Measurements from ENCODE around the gene FNDC1.

- TF ChIP-seq CTCF (IDR thresholded peaks at IDR 0.05) = no peak
- TF ChIP-seq POLR2A (IDR thresholded peaks at IDR 0.05) = no peak
- TF ChIP-seq POLR2AphosphoS5 (IDR thresholded peaks at IDR 0.05) = no peak
Measured at GRCh38 chr6:159312206-159312605, 143.0 kb downstream of the FNDC1 start.
